Measurements from ENCODE around the gene RGS12.

GRCh38 chr4:3329887-3330286, 37.1 kb downstream of the RGS12 start:
- TF ChIP-seq CTCF (IDR thresholded peaks at IDR 0.05) (no peak), POLR2AphosphoS5 (IDR thresholded peaks at IDR 0.05) (no peak), POLR2A (IDR thresholded peaks at IDR 0.05) (no peak), EP300 (IDR thresholded peaks at IDR 0.05; ENCODE audit: low read depth) (no peak)
